Tongue (tissue), 2 donors: ENCODE data around the gene ARSG. TPM values are rescaled to one million over a fixed set of nuclear protein-coding genes. Genes with fewer than 3 reads are reported as not detected.
A peak's percentile ranks its signal among the peaks of the same experiment; 100 is the strongest.
"Not testable (repeated sequence)": the region's sequence is repeated elsewhere in the genome, so short reads cannot be mapped to it uniquely, and the experiment has no call there.

Source experiments
- DNase-seq: peaks from one replicate; pipeline ENCODE4 v3.0.0-alpha.2; 2015
- total RNA-seq: library from RNA; depleted of rRNA; stranded (reverse); fragments of >200 nt; gene quantifications from one replicate; pipeline ENCODE4 v1.2.3, GENCODE V29; 2014

ARSG gene
- total RNA-seq = 21.3 TPM

DNA sequence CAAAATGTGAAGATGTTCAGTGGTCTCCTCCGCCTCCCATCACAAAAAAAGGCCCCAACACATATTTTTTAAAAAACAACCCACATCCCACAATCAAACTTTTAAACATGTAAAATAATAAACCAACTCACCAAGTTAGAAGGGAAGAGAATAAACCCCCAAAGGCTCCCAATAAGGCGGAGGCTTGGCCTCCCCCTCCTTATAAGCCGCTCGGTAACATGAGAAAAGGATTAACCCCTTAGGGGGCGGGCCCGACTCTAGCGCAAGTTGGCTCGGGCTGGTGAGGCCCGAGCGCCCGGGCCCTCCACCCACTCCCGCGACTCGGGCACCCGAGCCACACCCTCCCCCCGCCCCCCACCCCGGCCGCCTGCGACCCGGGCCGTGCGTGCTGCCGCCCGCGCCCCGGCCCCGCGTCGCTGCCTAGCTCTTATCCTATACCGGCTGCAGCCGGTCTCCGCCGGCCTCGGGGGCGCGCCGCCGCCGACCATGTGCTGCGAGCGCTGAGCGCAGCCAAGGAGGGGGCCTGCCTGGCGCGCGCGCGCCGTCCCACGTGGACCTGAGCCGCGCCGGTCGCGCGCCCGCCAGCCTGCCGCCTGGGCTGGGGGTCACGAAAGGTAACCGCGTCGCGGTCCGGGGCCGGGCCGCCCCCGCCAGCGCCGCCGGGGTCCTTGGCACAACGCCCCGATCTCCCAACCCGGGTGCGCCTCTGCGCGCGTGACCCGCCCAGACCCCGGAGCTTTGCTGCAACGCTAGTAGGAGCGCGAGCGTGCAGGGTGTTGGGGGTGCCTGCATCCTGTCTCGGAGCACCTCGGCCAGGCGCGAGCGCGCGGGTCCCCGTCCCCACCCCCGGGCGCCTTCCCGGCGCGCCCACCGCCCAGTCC lies at the start of gene ARSG, which contains the start of gene SLC16A6:
Gene ARSG (plus strand): TSS at position 541 of the 881 bp plus-strand sequence. CDS start 15,999 bp downstream, outside the sequence.
Gene SLC16A6 (minus strand): TSS at position 173 of the 881 bp plus-strand sequence. CDS start 12,807 bp downstream, outside the sequence.
- peak; percentile 82 for DNase-seq

DNA sequence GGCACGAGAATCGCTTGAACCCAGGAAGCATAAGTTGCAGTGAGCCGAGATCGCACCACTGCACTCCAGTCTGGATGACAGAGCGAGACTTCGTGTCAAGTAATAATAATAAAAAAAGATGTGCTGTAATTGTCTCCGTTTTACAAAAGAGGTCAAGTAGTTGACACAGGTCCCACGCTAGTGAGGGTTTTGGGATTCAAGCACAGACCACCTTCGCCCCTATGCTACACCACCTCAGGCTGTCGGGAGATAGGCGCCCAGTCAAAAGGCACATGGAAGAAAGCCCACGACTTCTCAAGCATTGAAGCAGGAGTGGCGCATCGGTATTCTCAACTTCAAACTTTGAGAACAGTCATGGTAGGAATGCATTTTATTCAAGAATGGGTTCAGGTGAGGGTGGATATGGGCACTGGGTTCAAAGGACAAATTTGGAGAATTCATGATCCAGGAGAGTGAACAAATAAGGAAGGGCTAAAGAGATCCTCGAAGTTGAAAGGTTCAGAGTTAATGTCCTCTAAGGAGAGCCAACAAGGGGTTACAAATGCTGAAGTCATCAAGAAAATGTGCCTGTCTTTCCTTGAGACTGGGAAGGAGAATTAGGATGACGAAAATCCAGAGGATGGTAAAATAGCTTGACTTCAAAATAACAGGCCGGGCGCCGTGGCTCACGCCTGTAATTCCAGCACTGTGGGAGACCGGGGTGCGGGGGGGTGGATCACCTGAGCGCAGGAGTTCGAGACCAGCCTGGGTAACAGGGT lies 44.8 kb upstream of the ARSG start:
- no peak for DNase-seq

DNA sequence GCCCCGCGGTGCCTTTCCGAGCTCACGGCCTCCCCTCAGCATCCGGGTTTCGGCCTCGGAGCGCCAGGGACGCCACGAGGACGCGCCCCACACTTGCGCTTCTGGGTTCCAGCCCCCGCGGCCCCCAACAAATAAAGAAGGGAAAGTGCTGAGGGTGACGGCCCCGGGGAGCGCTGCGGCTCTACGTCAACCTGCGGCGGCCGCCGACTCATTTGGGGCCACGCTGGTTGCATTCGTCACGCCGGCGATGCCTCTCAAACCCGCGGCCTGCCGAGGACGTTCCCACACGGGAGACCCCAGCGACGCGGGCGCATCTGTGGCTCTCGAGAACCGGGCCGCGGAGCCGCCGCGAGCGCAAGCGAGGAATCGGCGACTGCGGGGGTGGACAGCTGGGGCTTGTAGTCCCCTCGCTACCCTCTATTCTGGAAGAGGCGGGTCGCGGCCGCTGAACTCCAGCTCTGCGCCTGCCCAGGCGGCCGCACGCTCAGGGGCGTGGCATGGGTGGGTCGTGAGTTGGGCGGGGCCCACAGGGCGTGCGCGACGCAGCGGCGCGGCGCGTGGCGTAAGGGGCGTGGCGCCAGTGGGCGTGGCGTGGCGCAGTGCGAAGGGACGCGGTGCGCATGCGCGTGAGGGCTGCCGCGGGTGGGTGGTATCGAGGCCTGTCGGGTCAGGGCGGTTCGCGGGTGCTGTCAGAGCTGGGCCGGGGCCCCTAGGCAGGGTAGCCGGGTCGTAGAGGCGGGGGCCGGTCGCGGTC lies 43.7 kb upstream of the ARSG start, which contains the start of gene AMZ2:
Gene AMZ2 (plus strand): TSS at position 599 of the 754 bp plus-strand sequence. CDS start 2,145 bp downstream, outside the sequence.
- peak; percentile 98 for DNase-seq

DNA sequence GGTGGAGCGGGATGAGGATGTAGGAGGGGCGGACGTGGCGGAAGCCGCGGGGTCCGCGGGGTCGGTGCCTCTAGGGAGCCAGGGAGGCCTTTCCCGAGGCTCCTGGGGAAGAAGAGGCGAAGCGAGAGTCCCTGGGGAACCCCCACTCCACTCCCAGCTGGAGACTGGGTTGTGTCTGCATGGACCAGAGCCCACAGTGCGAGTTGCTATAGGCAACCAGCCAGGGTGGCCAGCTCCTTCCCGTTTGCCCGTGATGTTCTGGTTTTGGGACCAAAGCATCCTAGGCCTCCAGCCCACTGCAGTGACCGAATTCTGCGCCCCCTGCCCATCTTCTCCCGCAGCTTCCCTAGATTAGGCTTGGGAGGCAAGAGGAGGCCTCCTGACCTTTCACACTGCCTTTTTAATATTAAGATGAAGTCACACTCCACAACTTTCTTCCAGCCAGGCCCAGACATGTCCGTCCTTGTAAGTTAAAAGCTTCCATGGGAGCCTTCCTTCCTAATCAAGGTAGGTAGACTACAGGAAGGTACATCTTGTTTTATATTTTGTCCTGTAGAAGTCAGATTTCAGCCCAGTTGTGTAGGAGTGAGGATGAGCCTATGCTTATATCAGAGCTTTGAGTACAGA lies 43.0 kb upstream of the ARSG start:
- peak; percentile 66 for DNase-seq

DNA sequence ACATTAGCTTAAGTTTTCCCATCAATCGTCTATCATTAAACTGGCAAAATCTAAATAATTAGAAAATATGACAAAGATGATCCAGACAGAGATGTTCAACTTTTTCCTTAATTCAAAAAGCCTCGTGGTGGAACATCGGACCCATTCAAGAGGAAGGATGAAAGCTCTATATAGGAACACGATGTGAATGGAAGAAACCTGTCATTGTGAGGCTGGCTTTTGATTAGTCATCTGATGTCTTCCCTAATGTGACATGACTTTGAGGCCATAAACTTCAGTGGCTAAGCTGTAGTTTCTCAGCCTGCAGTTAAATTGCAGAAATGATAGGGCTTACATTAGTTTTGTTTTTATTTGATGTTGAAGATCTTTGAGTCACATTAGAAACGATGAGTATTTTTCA lies 42.4 kb upstream of the ARSG start:
- no peak for DNase-seq

DNA sequence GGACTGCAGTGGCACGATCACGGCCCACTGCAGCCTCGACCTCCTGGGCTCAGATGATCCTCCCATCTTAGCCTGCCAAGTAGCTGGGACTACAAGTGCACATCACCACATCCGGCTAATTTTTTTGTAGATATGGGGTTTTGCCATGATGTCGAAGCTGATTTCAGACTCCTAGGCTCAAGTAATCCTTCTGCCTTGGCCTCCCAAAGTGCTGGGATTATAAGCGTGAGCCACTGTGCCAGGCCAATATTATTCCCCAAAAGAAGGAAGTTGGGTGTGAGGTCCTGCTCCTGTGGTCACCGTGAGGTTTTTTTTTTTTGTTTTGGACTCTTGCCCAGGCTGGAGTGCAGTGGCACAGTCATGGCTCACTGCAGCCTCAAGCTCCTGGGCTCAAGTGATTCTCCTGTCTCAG lies 41.9 kb upstream of the ARSG start:
- no peak for DNase-seq

DNA sequence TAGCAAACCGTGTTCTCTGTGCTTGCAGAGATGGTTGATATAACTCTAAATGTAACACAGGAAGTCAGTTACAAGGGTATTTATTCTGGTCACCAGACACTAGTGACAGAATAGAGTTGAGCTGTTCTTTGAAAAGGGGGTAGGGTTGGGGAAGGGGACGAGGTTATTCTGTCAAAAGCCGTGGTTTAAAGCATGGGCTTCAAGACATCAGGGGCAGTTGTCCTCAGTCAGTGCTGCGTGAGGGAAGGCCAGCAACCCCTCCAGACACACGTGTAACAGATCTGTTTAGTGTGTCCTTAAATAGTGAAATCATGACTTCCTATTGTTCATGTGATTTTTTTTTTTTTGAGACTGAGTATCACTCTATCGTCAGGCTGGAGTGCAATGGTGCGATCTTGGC lies 37.9 kb upstream of the ARSG start:
- not testable (repeated sequence) for DNase-seq

DNA sequence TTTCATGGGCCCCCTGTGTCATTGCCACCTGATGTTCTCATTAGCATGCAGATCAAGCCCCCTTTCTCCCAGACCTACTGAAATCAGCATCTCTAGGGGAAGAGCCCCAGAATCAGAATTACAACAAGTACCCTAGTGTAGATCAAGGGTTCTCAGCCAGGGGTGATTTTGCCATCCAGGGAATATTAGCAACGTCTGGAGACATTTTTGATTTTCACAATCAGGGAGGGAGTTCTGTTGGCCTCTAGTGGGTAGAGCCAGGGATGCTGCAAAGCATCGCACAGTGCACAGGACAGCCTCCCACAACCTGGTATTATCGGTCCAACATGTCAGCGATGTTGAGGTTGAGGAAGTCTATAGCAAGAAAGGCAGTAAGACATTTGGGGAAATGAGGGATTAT lies 36.1 kb upstream of the ARSG start:
- no peak for DNase-seq

DNA sequence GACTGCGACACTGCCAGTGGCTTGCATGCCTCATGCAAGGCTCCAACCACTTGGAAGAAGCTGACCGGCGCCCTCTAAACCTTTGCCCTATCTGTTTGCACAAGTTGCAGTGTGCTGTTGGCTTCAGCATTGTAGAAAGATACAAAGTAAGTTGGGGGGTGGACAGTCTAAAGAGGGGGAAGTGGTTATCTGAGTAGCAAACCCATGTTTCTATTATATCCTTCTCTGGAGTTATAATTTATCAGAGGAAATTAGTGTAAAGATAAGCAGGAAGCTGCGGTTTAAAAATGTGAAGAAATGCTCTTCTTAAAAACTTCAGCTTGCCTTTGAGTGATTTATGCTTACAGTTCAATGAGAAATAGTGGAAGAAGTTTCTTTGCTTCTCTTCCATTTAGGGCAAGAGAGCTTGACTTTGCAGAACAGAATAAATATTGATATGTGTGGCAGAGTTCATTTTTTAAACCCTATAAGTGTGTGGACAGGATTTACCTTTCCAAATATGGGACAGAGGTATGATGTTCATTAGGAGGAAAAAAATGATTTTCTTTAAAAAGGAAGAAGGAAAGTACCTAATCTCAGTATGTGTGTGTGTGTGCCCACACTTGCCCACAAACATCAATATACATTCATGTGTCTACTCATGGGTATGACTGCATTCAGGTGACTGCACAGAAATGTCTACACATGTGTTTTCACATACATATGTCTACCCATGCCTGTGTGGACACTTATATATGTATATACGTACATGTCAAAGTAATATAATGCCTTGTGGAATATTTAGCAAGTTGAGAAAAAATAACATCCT lies 35.4 kb upstream of the ARSG start:
- no peak for DNase-seq

DNA sequence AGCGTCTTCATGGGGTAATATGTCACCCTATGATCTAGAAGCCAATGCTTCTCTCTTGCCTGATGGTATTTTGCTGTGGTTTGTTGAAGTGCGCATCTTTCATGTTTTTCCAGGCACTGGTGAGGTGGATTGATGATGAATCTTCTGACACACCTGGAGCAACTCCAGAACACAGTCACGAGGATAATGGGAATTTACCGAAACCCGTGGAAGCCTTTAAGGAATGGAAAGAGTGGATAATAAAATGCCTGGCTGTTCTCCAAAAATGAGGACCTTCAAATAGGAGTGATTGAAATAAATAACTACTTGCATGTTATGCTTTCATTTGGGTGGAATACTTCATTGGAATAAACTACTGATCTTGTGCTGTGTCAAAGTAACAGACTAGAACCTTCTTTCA lies 34.6 kb upstream of the ARSG start:
- DNase-seq = not testable (repeated sequence)

DNA sequence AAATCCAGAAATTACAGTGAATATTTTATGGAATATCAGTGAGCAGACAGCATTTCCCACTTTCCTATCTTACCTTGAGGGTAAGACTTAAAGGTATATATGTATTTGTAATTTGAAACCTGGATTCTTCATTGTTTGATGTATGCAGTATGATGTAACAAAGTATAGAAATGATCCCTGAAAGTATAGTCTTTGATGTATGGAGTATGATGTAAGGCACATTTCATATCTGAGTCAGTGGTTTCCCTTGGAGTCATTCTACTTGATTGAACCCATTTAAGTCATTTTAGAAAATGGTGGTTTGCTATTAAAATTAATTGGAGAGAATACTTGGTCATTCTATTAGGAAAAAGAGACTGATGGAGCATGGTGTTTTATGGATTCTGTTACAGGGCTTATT lies 33.4 kb upstream of the ARSG start:
- DNase-seq = no peak

DNA sequence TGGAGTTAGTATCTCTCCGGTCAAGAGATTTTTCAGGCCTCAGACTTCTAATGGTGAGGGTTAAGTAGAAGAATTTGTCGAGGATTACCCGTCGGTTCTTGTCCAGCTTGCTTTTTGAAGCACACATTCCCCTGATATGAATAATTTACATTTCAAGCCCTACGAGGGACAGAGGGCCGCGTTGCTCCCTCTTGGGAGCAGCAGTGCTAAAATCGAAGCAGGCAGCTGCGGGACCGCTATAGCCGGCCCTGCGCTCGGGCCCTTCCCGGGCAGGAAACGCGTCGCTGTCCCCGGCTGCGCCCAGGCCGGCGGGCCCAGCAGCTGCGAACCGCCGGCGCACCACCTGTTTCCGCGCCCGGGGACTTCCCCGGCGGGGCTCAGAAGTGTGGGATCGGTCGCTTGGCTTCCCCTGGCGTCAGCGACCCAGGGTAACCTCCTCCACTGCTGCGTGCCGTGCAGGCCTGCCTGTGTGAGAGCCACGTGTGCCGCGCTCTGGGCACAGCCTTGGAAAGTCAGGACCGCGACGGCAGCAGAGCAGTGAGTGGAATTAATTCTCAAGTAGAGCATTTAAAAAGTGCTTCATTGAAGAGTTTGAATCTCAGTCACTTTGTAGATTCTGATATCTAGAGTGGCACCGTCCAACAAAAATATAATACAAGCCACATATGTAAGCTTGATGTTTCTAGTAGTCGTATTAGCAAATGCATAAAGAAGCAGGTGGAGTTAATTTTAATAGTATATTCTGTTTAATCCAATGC lies 32.2 kb upstream of the ARSG start:
- peak; percentile 84 for DNase-seq

DNA sequence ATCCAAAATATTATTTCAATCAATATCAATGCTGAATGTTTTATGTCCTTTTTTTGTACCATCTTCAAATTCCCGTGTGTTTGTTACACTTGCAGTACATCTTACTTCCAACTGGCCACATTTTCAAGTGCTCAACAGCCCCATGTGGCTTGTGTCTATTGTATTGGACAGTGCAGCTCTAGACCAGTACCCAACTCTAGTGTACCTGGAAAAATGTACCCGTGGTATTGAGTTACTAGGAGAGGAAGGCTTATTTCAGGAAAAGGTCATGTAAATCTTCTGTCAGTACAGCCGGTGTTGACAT lies 31.7 kb upstream of the ARSG start:
- DNase-seq = not testable (repeated sequence)

DNA sequence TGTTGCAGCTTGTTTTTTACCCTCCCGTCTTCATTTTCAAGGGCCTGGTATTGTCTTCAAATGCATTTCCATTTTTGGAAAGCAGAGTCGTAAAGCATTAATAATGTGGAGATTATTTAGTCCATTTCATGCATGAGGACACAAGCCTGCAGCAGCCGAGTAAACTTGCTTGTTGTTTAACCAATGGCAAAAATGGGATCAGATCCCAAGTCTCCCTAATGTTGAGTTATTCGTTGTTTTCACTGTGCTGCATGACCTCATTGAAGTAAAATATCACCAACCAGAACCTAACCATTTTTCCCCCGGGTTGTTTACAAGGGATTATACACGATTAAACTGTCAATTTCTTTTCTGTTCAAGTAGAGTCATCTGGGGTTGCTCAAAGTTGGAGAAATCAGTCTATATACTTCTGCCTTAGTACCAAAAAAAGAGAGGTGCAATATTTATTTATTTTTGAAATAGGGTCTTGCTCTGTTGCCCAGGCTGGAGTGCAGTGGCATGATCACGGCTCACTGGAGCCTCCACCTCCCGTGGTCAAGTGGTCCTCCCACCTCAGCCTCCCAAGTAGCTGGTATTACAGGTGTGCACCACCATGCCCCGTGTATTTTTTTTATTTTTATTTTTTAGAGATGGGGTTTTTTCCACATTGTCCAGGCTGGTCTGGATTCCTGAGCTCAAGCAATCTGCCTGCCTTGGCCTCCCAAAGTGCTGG lies 31.1 kb upstream of the ARSG start:
- DNase-seq = peak; percentile 57

DNA sequence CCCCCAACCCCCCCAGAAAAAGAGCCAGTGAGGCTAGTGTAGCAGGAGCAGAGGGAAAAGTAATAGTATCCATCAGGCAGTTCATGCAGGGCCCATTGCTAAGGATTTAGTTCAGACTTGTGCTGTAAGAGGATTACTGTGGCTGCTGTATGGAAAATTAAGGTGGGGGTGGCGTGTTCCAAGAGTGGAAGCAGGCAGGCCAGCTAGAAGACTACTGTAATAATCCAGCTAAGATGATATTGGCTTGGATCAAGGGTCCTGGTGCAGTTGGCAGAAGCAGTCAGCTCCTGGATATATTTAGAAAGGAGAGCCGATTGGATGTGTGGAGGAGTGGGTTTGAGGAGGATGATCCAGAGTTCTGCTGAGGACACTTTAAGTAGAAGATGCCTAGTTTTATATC lies 28.8 kb upstream of the ARSG start:
- DNase-seq = peak; percentile 29

DNA sequence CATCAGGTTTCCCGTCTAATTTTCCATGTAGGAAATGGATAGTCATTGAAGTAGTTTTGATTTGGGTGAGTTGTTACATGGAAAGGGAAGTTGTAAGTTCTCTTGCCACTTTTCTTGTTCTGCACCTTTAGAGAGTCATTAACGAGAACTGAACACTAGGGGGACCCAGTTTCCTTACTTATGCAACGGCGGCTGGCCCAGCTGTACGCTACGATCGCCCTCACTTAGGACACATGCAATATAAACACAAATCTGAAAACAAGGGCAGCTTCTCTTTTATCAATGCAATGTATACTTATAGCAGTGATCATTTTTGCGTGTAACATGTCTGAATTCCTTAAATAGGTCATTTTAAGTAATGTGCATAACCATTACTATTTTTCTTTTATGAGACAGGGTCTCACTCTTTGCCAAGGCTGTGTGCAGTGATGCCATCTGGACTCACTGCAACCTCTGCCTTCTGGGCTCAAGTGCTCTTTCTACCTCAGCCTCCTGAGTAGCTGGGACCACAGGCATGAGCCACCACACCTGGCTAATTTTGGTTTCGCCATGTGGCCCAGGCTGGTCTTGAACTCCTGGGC lies 28.1 kb upstream of the ARSG start:
- peak; percentile 68 for DNase-seq

DNA sequence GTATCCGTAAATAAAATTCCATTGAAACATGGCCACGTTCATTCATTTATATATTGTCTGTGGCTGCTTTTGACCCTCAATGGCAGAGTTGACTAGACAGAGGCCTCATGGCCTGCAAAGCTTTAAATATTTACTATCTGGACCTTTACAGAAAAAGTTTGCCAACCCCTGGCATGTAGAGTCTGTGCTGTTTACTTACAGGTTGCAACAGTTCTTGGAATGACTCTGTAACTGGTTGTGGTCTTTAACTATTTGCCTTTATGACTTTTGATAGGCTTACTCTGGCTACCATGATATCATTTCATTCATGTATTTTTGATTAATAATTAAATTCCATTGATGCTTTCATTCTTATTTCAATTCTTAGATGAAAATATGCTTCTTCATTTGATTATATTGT lies 25.5 kb upstream of the ARSG start:
- DNase-seq = not testable (repeated sequence)

DNA sequence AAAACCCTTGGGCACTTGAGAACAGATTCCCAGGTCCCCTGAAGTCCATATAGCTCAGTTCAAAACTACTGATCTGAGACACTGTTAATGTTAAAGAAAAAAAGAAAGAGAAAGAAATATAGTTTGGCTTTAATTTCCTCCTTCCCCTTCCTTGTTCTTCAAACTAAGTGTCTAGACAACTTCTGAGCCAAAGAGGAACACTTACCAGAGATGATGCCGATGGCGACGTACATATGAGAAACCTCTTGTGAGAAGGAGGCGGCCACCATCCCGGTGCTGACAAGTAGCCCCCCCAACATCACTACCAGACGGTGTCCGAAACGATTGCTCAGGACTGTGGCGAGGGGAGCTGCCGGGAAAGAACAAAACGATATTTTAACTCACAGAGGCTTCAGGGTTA lies 17.6 kb upstream of the ARSG start:
- DNase-seq = no peak

DNA sequence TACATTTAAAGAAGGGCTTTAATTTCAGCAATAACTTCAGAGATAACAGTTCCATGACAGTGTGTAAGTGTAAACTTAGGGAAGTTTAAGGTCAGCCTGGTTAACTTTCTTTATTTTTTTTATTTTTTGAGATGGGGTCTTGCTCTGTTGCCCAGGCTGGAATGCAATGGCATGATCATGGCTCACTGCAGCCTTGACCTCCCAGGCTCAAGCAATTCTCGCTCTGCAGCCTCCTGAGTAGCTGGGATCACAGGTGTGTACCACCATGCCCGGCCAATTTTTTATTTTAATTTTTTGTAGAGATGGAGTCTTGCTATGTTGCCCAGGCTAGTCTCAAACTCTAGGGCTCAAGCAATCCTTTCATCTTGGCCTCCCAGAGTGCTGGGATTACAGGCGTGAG lies 15.0 kb upstream of the ARSG start:
- DNase-seq = not testable (repeated sequence)
